ENCODE measurements around the gene SLC25A44.

Gene SLC25A44

GRCh38 chr1:156211243-156211642 lies 17.3 kb downstream of the SLC25A44 start:
- Histone ChIP-seq H3K4me1 (ENCODE audit: control insufficient read depth, low read length) (peaks cover 12% of the 10 kb centered on the region), H3F3A (ENCODE audit: control insufficient read depth, insufficient read depth) (peaks cover 5% of the 10 kb centered on the region; the same call in 1 of the 2 replicates), H3K27me3 (ENCODE audit: control insufficient read depth, low read length) (no peaks in the 10 kb centered on the region), H3K36me3 (ENCODE audit: control insufficient read depth, low read length) (peaks cover 53% of the 10 kb centered on the region), H3K9me3 (ENCODE audit: control insufficient read depth, insufficient read depth, low read length) (no peaks in the 10 kb centered on the region), H3K4me2 (ENCODE audit: low read length) (no peak overlapping the region), H3K27ac (ENCODE audit: low read depth, low read length) (no peak overlapping the region), H4K20me1 (ENCODE audit: control insufficient read depth, insufficient read depth, low read depth, low read length) (no peaks in the 10 kb centered on the region), H3K9me2 (replicated peaks; ENCODE audit: control insufficient read depth, low read length) (no peaks in the 10 kb centered on the region), H3K4me3 (ENCODE audit: low read length) (no peak overlapping the region), H3K79me2 (ENCODE audit: control insufficient read depth, low read length) (peaks cover 29% of the 10 kb centered on the region)
- no peak for TF ChIP-seq EZH2phosphoT487 (IDR thresholded peaks at IDR 0.05; ENCODE audit: borderline replicate concordance, low read length)
- TF ChIP-seq CTCF (IDR thresholded peaks at IDR 0.05; ENCODE audit: low read depth, low read length, poor library complexity, severe bottlenecking), result no peak

- Histone ChIP-seq H3K36me3 (ENCODE audit: control insufficient read depth, low read length) (peaks cover 50% of the 10 kb centered on the region), H3K4me3 (ENCODE audit: low read length) (peak overlapping the region; percentile 96), H3K27ac (ENCODE audit: low read depth, low read length) (peak overlapping the region; percentile 74), H3K27me3 (ENCODE audit: control insufficient read depth, low read length) (no peaks in the 10 kb centered on the region), H3K79me2 (ENCODE audit: control insufficient read depth, low read length) (peaks cover 29% of the 10 kb centered on the region), H3F3A (ENCODE audit: control insufficient read depth, insufficient read depth) (peaks cover 5% of the 10 kb centered on the region; the same call in 1 of the 2 replicates), H4K20me1 (ENCODE audit: control insufficient read depth, insufficient read depth, low read depth, low read length) (no peaks in the 10 kb centered on the region), H3K9me2 (replicated peaks; ENCODE audit: control insufficient read depth, low read length) (no peaks in the 10 kb centered on the region), H3K4me1 (ENCODE audit: control insufficient read depth, low read length) (peaks cover 12% of the 10 kb centered on the region), H3K9me3 (ENCODE audit: control insufficient read depth, insufficient read depth, low read length) (no peaks in the 10 kb centered on the region), H3K4me2 (ENCODE audit: low read length) (peak overlapping the region; percentile 77)
- TF ChIP-seq EZH2phosphoT487 (IDR thresholded peaks at IDR 0.05; ENCODE audit: borderline replicate concordance, low read length), result no peak
- TF ChIP-seq CTCF (IDR thresholded peaks at IDR 0.05; ENCODE audit: low read depth, low read length, poor library complexity, severe bottlenecking), result no peak
Observed at GRCh38 chr1:156212130-156212529, 18.2 kb downstream of the SLC25A44 start.

- Histone ChIP-seq H3K79me2 (ENCODE audit: control insufficient read depth, low read length) (peaks cover 37% of the 10 kb centered on the region), H3K9me3 (ENCODE audit: control insufficient read depth, insufficient read depth, low read length) (no peaks in the 10 kb centered on the region), H3K4me1 (ENCODE audit: control insufficient read depth, low read length) (peaks cover 12% of the 10 kb centered on the region), H3K4me3 (ENCODE audit: low read length) (peak within 1 kb of the TSS; percentile 96), H3K36me3 (ENCODE audit: control insufficient read depth, low read length) (peaks cover 42% of the 10 kb centered on the region), H3K27me3 (ENCODE audit: control insufficient read depth, low read length) (no peaks in the 10 kb centered on the region), H3K9me2 (replicated peaks; ENCODE audit: control insufficient read depth, low read length) (no peaks in the 10 kb centered on the region), H4K20me1 (ENCODE audit: control insufficient read depth, insufficient read depth, low read depth, low read length) (no peaks in the 10 kb centered on the region), H3K4me2 (ENCODE audit: low read length) (peak within 1 kb of the TSS; percentile 77), H3K27ac (ENCODE audit: low read depth, low read length) (peak within 1 kb of the TSS; percentile 74), H3F3A (ENCODE audit: control insufficient read depth, insufficient read depth) (peaks cover 5% of the 10 kb centered on the region; the same call in 1 of the 2 replicates)
- TF ChIP-seq CTCF (IDR thresholded peaks at IDR 0.05; ENCODE audit: low read depth, low read length, poor library complexity, severe bottlenecking) (no peak), EZH2phosphoT487 (IDR thresholded peaks at IDR 0.05; ENCODE audit: borderline replicate concordance, low read length) (no peak)
Observed at GRCh38 chr1:156212833-156213643, 19.1 kb downstream of the SLC25A44 start, which contains the start of gene PMF1. Gene PMF1, plus strand, starts transcription at chr1:156213007. Its CDS starts 9 bp downstream, at chr1:156213016.

Data from DOHH2 (cell line).